Endothelial cell of umbilical vein (primary cell): Measurements from ENCODE around the gene PFKFB4. TPM values are rescaled to one million over a fixed set of nuclear protein-coding genes. Genes with fewer than 3 reads are reported as not detected.

Experiments
- BruUV-seq: library from RNA; stranded (reverse); fragments of 400-500 nt; replicated peaks from 2 replicates; lab custom pipeline; 2021; lab: Mats Ljungman, UMichigan
- CTCF ChIA-PET: fragments of 300-600, 350-600 bp; sonication (Branson Sonifier 250); formaldehyde crosslinking; loops from one replicate; lab custom pipeline; 2021; ENCODE audit warnings: antibody characterized with exemption, inconsistent platforms; lab: Charles Lee
- POLR2A ChIA-PET: fragments of 300-600, 350-600 bp; sonication (Branson Sonifier 250); formaldehyde crosslinking; loops from one replicate; lab custom pipeline; 2021; ENCODE audit warnings: antibody characterized with exemption, inconsistent platforms; lab: Charles Lee
- DNase-seq: peaks from one replicate; pipeline ENCODE4 v3.0.0-alpha.2; 2011; ENCODE audit warnings: low read depth, low spot score
- FAIRE-seq: peaks from 2 replicates; lab custom pipeline; 2011; peaks lifted over from hg19 to GRCh38; lab: Jason Lieb, UNC
- H2AFZ ChIP-seq: 2 replicates; pipeline ENCODE4 v1.6.0; 2012; ENCODE audit warnings: low read depth, low read length, control low read depth, inconsistent platforms
- H3K27ac ChIP-seq: 2 replicates; pipeline ENCODE4 v1.5.1; 2011; ENCODE audit warnings: low read depth, mild to moderate bottlenecking, control low read depth, low read length, moderate library complexity; ENCODE audit not compliant: insufficient read depth
- H3K27me3 ChIP-seq, 2 experiments: 2 replicates each; pipeline versions ENCODE4 v1.6.0 to v1.6.1; 2011; ENCODE audit warnings: low read length in 2 of 2, mixed read lengths in 1 of 2; ENCODE audit not compliant: control insufficient read depth in 2 of 2, insufficient read depth in 2 of 2
- H3K36me3 ChIP-seq, 2 experiments: 2 replicates in 1 of 2; 3 replicates in 1 of 2; pipeline ENCODE4 v1.5.1; 2011; ENCODE audit warnings: low read length in 2 of 2, mild to moderate bottlenecking in 1 of 2, moderate library complexity in 1 of 2; ENCODE audit not compliant: control insufficient read depth in 2 of 2, insufficient read depth in 2 of 2; ENCODE audit errors: extremely low read depth in 1 of 2
- H3K4me1 ChIP-seq: 3 replicates; pipeline ENCODE4 v1.5.1; 2011; ENCODE audit warnings: mild to moderate bottlenecking, low read length; ENCODE audit not compliant: control insufficient read depth, insufficient read depth; ENCODE audit errors: extremely low read depth
- H3K4me2 ChIP-seq: 2 replicates; pipeline ENCODE4 v1.6.1; 2011; ENCODE audit warnings: low read length, control low read depth, mixed read lengths; ENCODE audit not compliant: insufficient read depth
- H3K4me3 ChIP-seq, 3 experiments: fragments of 200-600 bp in 1 of 3; sonication (generic), shearing (Covaris generic) in 1 of 3; replicated peaks in 1 of 3; 2 replicates each; pipeline ENCODE4 v1.5.1; 2011 to 2016; ENCODE audit warnings: control low read depth in 3 of 3, low read length in 3 of 3, mild to moderate bottlenecking in 2 of 3, inconsistent platforms in 1 of 3, low read depth in 1 of 3, moderate library complexity in 1 of 3; ENCODE audit not compliant: insufficient read depth in 1 of 3
- H3K79me2 ChIP-seq: 2 replicates; pipeline ENCODE4 v1.6.0; 2012; ENCODE audit warnings: low read length, inconsistent platforms; ENCODE audit not compliant: control insufficient read depth, insufficient read depth
- H3K9ac ChIP-seq: replicated peaks from 2 replicates; pipeline ENCODE3; 2011; ENCODE audit warnings: low read length, control low read depth; ENCODE audit not compliant: insufficient read depth; ENCODE audit errors: extremely low read depth
- H3K9me1 ChIP-seq: replicated peaks from 3 replicates; pipeline ENCODE4 v1.6.0; 2011; ENCODE audit warnings: mild to moderate bottlenecking, low read length; ENCODE audit not compliant: control insufficient read depth, insufficient read depth; ENCODE audit errors: extremely low read depth
- H3K9me3 ChIP-seq: replicated peaks from 2 replicates; pipeline ENCODE4 v1.5.1; 2012; ENCODE audit warnings: low read length, inconsistent platforms; ENCODE audit not compliant: control insufficient read depth, insufficient read depth
- H4K20me1 ChIP-seq: replicated peaks from 2 replicates; pipeline ENCODE3; 2011; ENCODE audit warnings: mild to moderate bottlenecking, low read length; ENCODE audit not compliant: control insufficient read depth, insufficient read depth; ENCODE audit errors: extremely low read depth
- FOS ChIP-seq: IDR thresholded peaks from 2 replicates; pipeline ENCODE4 v1.6.1; 2011; ENCODE audit warnings: mild to moderate bottlenecking, low read length, moderate library complexity, borderline replicate concordance; ENCODE audit not compliant: insufficient read depth
- JUN ChIP-seq: IDR thresholded peaks from 2 replicates; pipeline ENCODE4 v1.6.1; 2011; ENCODE audit warnings: borderline replicate concordance, low read depth; ENCODE audit not compliant: insufficient read length, insufficient read depth
- MYC ChIP-seq: IDR thresholded peaks from one replicate; pipeline ENCODE4 v1.6.1; 2011; ENCODE audit warnings: mild to moderate bottlenecking, low read depth, low read length
- POLR2A ChIP-seq: IDR thresholded peaks from 2 replicates; pipeline ENCODE4 v1.6.1; 2012; ENCODE audit warnings: low read depth, mild to moderate bottlenecking, control low read depth, low read length
- POLR2AphosphoS5 ChIP-seq: IDR thresholded peaks from 2 replicates; pipeline ENCODE4 v1.6.1; 2012; ENCODE audit warnings: low read depth, mild to moderate bottlenecking, control low read depth, low read length, moderate library complexity; ENCODE audit not compliant: insufficient read depth
- dilution Hi-C: fragments of 300-500 bp; cut with MboI; formaldehyde crosslinking; loops from one replicate; pipeline ENCODE4 v1.15.0; 2019; ENCODE audit warnings: low sequenced_read_pairs; ENCODE audit not compliant: extremely low pct_ligation_motif_present
- intact Hi-C: fragments of 100-400 bp; cut with micrococcal nuclease; formaldehyde crosslinking; loops from one replicate; pipeline ENCODE4 v1.10.0; 2022
- polyA plus RNA-seq, 4 experiments: library from polyadenylated mRNA; depleted of rRNA in 3 of 4; stranded (reverse) in 3 of 4; unstranded in 1 of 4; fragments of >200 nt; gene quantifications; 2 replicates each; pipeline versions ENCODE4 v1.2.1 to v1.2.3, GENCODE V29; 2011 to 2012; ENCODE audit warnings: missing spikeins in 1 of 4
- total RNA-seq: library from RNA; stranded (reverse); gene quantifications from 2 replicates; pipeline ENCODE4 v1.2.3, GENCODE V29; 2021
- TF ChIP-seq, protein P1 (sequence below), 2 donors: IDR thresholded peaks; 1 replicate in 1 of 2; 2 replicates in 1 of 2; pipeline ENCODE4 v1.5.1; 2011; ENCODE audit warnings: low read length in 2 of 2, mild to moderate bottlenecking in 2 of 2, moderate library complexity in 2 of 2, control low read depth in 1 of 2, inconsistent platforms in 1 of 2, low read depth in 1 of 2; ENCODE audit not compliant: insufficient read depth in 1 of 2; ENCODE audit errors: extremely low read depth in 1 of 2

PFKFB4 gene
- total and polyA plus RNA-seq, 2 donors (not counting 3 experiments of a cell fraction or from before 2014, with no cell fraction given) = 4.0 to 4.2 TPM

DNA sequence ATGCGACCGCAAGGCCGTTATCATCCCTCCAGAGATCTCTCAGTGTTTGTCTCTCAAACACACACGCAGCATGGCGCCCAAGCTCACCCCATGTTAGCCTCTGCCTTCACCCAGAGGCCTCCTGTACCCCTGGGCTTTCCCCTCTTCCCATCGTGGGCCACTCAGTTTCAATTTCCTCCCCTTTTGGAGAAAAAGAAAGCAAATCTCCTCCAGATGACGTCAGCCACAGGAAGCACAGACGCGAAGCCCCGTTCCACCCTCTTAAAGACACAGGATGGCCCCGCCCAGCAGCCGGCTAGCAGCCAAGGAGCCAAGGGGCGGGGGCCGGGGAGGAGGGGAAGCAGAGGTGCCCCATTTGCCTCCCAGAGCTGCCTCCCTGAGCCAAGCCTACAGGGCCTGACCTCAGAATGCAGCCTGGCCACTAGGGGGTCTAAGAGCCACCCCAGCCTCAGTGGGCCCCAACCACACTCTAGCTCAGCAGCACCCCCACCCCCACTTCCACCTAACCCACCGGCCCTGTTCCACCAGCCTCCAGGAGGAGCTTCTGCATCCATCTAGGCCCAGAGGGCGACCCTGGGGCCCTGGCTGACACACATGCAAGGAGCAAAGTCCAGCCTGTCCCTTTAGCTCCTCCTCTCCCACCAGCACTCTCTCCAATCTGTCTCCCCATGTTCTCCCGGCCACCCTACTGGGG lies 83.5 kb downstream of the PFKFB4 start:
- Histone ChIP-seq H2AFZ (peak overlapping the region; percentile 66), H3K9me1 (no peaks in the 10 kb centered on the region), H4K20me1 (no peaks in the 10 kb centered on the region), H3K4me1 (peaks cover 10% of the 10 kb centered on the region), H3K4me2 (peak overlapping the region; percentile 71), H3K27ac (peak overlapping the region; percentile 95), H3K36me3 (peaks cover 0 to 31% of the 10 kb centered on the region in 2 experiments), H3K9ac (peak overlapping the region; percentile 98), H3K4me3 (peak overlapping the region; percentile 52 to 98 (median 98)), H3K9me3 (no peaks in the 10 kb centered on the region), H3K79me2 (peaks cover 43% of the 10 kb centered on the region), H3K27me3 (no peaks in the 10 kb centered on the region)
- no TSS peak for BruUV-seq
- intact Hi-C loops = loop anchor here (1.0 kb wide), 3 partner anchors 8 to 73 kb away; no protein-coding TSS in a partner anchor
- TF ChIP-seq FOS (no peak), JUN (peak; percentile 69), MYC (no peak), POLR2A (peak; percentile 91), POLR2AphosphoS5 (peak; percentile 75)
- TF ChIP-seq, protein P1, sequence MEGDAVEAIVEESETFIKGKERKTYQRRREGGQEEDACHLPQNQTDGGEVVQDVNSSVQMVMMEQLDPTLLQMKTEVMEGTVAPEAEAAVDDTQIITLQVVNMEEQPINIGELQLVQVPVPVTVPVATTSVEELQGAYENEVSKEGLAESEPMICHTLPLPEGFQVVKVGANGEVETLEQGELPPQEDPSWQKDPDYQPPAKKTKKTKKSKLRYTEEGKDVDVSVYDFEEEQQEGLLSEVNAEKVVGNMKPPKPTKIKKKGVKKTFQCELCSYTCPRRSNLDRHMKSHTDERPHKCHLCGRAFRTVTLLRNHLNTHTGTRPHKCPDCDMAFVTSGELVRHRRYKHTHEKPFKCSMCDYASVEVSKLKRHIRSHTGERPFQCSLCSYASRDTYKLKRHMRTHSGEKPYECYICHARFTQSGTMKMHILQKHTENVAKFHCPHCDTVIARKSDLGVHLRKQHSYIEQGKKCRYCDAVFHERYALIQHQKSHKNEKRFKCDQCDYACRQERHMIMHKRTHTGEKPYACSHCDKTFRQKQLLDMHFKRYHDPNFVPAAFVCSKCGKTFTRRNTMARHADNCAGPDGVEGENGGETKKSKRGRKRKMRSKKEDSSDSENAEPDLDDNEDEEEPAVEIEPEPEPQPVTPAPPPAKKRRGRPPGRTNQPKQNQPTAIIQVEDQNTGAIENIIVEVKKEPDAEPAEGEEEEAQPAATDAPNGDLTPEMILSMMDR (IDR thresholded peaks at IDR 0.05; ENCODE audit: extremely low read depth in 1 of 2, insufficient read depth in 1 of 2, low read depth in 1 of 2, low read length in 2 of 2) = peak; percentile 34 to 56
- peak; percentile 96 for FAIRE-seq
- ChIA-PET CTCF (interaction anchor here (1.0 to 3.9 kb wide), 11 partner anchors 8 to 213 kb away, joined by 3 to 26 read pairs (median 5); partner anchors contain the start of genes CCDC51, SHISA5 and TMA7), POLR2A (interaction anchor here (0.6 to 0.7 kb wide), 3 partner anchors 27 to 44 kb away, joined by 4 to 8 read pairs (median 4); no protein-coding TSS in a partner anchor)
- dilution Hi-C loops = no loop called here
- peak; percentile 90 for DNase-seq
